GM12865 (cell line): ENCODE results near the gene CBS.
"Not testable (repeated sequence)": the region's sequence is repeated elsewhere in the genome, so short reads cannot be mapped to it uniquely, and the experiment has no call there.

ENCODE experiments used
- DNase-seq: peaks from one replicate; pipeline ENCODE4 v3.0.0; 2010; ENCODE audit warnings: low read depth
- H3K4me3 ChIP-seq: 2 replicates; pipeline ENCODE4 v1.5.1; 2011; ENCODE audit warnings: mild to moderate bottlenecking, low read depth, low read length, control low read depth

CBS gene

GRCh38 chr21:43075170-43076022 is at the start of gene CBS:
CBS (minus strand) TSS chr21:43075835; CDS start chr21:43072193, 3,642 bp downstream.
- not testable (repeated sequence) for H3K4me3 ChIP-seq, DNase-seq

- not testable (repeated sequence) for DNase-seq
These were observed 40.3 kb upstream of the CBS start for GRCh38 chr21:43115956-43116355.

GRCh38 chr21:43114483-43114882 is 38.8 kb upstream of the CBS start:
- not testable (repeated sequence) for DNase-seq, H3K4me3 ChIP-seq

More at GRCh38 chr21:43115956-43116355, 40.3 kb upstream of the CBS start:
- H3K4me3 ChIP-seq: not testable (repeated sequence)

DNA sequence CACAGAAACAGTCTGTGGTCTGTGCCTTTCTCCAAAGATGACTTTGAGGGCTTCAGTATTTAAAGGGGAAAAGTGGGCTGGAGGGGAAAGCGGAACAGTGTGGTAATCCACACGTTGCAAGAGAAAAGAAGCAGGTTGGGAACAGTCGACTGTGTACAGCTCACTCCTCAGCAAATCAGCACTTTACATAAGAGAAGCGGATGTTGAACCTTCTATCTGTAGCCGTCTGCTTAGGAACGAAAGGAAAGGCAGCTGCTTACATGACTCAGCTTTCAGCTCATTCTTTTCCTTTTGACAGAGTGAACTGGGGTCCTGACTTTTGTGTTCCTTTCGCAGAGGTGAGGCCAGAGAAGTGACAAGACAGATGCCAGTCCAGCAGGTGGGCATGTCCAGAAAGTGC is 33.4 kb upstream of the CBS start:
- DNase-seq, H3K4me3 ChIP-seq: not testable (repeated sequence)

- DNase-seq, H3K4me3 ChIP-seq: not testable (repeated sequence)
These were observed 32.5 kb upstream of the CBS start for GRCh38 chr21:43108177-43108576.

- DNase-seq, H3K4me3 ChIP-seq: not testable (repeated sequence)
These were observed 32.1 kb upstream of the CBS start for GRCh38 chr21:43107794-43108137.

GRCh38 chr21:43106965-43107793 is 31.5 kb upstream of the CBS start, which contains the start of gene U2AF1:
U2AF1 (minus strand) TSS chr21:43107570; CDS start chr21:43107494, 76 bp downstream.
- DNase-seq, H3K4me3 ChIP-seq: not testable (repeated sequence)

DNA sequence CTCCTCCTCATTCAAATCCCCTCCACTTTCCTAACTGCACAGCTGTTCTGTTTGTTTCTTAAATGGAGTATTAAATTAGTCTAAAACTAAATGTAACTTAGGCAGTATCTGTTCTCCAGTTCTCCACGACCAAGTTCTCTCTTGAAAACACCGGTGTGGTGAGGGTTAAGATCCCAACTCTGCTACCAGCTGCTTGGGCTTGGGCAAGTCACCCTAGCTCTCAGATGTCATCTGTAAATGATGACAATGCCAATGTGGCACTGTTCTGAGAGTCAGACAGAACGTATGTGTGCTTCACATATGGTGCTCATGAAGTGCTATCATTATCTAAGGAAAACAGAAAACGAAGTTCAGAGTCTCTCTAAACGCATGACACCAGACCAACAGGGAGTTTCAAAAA is 29.0 kb upstream of the CBS start:
- DNase-seq, H3K4me3 ChIP-seq: not testable (repeated sequence)

DNA sequence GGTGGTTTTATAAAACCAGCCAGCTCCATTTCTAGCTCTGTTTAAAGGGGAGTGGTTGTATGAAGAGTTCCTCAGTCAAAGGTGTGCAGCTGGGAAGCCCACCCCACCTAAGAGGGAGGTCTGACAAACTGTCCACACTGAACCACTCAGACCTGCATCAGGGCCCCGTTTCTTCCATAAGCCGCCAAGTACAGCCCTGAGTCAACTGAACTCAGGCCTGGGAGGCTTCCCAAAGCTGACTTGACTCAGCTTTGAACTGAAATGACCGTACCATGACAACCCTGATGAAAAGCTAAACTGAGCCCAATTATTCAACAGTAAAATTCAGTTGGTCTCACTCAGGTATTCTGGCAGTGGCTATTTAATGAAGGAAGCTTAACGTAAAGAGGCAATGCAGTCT is 26.6 kb upstream of the CBS start:
- not testable (repeated sequence) for H3K4me3 ChIP-seq, DNase-seq

DNA sequence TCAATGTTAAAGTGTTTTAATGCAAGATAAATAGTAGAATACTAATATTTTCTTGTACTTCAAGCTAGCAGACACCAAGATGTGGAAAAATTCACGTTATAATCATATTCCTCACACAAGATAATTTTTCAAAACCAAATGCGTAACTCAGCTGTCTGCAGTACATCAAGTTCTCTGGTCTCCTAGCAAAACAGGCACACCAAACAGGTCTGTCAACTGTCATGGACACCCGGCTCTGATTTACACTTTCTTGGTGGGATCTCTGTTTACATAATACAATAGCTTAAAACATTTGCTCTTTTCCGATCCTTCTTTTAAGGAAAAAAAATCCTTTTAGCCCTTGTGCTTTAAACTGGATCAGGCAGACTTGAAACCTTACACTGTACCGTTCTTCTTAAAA is 26.0 kb upstream of the CBS start:
- not testable (repeated sequence) for H3K4me3 ChIP-seq, DNase-seq

DNA sequence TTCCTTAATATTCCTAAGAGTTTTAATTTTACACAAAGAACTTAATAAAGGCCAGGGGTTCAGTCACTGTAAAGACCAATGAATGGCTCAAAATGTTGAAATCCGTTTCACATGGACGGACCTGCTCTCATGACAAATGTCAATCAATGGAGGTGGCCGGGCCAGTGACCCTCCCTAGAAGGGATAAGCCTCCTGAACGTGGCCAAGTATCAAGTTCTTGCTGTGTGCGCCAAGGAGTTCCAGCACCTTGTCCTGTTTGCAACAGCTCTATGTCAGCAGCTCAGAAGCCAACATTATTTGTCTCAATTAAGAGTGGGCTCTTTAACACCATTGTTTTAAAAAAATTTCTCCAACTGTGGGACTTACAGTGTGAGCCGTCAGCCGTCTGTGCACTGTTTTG is 25.4 kb upstream of the CBS start:
- DNase-seq, H3K4me3 ChIP-seq: not testable (repeated sequence)

DNA sequence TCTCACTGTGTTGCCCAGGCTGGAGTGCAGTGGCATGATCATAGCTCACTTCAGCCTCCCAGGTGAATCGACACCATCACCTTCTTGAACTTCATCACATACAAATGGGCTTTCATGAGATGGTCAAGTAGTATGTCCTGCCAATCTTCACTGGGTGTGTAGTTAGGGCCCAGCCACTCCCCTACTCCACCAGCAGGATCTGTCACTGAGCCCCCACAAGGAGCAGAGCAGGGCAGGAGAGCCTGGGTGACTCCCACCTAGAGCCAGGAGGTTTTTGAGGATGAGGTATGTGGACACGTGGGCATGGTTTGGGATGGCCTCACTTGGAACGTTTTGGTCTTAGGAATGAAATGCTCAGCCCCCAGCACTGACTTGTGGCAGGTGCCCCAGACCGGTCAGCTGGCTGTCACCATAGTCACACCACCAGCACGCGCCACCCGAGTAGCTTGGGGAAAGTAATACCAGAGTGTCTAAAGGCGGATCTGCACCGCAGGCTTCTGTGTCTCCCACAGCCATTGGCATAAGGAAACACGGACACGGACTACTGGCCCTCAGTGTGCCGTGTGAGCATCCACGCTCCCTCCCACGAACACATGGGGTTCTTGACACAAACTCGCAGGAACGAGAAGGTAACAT is 16.5 kb upstream of the CBS start:
- not testable (repeated sequence) for DNase-seq, H3K4me3 ChIP-seq

DNA sequence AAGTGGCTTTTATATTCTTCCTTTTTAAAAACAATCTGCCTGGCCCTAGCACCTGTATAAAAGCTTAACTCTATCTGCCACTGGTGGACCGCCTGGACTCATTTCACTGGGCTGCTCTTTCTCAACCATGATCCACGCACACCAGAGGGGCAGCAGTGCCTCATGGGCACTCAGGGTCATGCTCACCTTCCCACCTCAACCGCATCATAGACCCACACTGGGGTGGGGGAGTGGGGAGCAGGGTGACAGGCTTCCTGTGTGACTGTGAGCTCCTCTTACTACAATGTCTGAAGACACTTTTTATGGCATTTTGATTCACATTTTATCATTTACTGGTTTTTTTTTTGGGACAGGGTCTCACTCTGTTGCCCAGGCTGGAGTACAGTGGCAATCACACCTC is 15.3 kb upstream of the CBS start:
- H3K4me3 ChIP-seq: not testable (repeated sequence)

DNA sequence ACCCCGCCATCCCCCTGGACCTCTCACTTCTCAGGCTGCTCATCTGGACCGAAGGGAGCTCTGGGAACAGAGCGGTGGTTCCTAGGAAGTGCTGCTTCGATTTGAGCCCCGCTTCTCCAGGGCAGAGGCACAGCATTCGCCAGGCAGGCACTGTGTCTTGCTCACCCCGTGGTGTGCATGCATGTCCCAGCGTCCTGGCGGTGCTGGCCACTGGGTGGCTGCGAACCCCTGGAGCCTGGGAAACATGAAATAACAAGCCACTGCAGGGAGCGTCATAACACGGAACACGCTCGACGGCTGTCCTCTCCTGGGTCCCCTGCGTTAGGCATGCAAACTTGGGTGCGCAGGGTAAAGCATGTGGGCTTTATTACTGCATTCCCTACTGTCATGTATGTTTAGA is 13.8 kb upstream of the CBS start:
- H3K4me3 ChIP-seq, DNase-seq: not testable (repeated sequence)

More for the DNA sequence above, 15.3 kb upstream of the CBS start:
- not testable (repeated sequence) for DNase-seq

- DNase-seq, H3K4me3 ChIP-seq: not testable (repeated sequence)
These were observed 7.1 kb upstream of the CBS start for GRCh38 chr21:43082587-43083300.

GRCh38 chr21:43076643-43077042 is 1.0 kb upstream of the CBS start:
- DNase-seq, H3K4me3 ChIP-seq: not testable (repeated sequence)

GRCh38 chr21:43076023-43076637 is 495 bp upstream of the CBS start:
- DNase-seq, H3K4me3 ChIP-seq: not testable (repeated sequence)

GRCh38 chr21:43074401-43075169 is 1.1 kb downstream of the CBS start:
- not testable (repeated sequence) for DNase-seq

More at GRCh38 chr21:43074401-43075169, 1.1 kb downstream of the CBS start:
- not testable (repeated sequence) for H3K4me3 ChIP-seq
